IMR-90 (cell line): ENCODE measurements around the gene ZNF573. TPM values are rescaled to one million over a fixed set of nuclear protein-coding genes. Genes with fewer than 3 reads are reported as not detected.

ENCODE experiments used
- ATAC-seq: fragments of 200-7000 bp; cut with Tn5 transposase; 2 replicates; pipeline ENCODE4 v1.9.1; 2020; ENCODE audit warnings: low read depth, mild to moderate bottlenecking, moderate library complexity
- BruUV-seq: library from RNA; stranded (reverse); fragments of 400-500 nt; replicated peaks from 2 replicates; lab custom pipeline; 2021; lab: Mats Ljungman, UMichigan
- CTCF ChIA-PET: fragments of 300-600 bp; formaldehyde crosslinking; extraction: SDS; loops from one replicate; lab custom pipeline; 2021; ENCODE audit warnings: antibody characterized with exemption; lab: Yijun Ruan, JAX
- POLR2A ChIA-PET: fragments of 300-600 bp; sonication (Branson Sonifier 250); formaldehyde crosslinking; loops from one replicate; lab custom pipeline; 2022; ENCODE audit warnings: antibody characterized with exemption; ENCODE audit not compliant: unreplicated experiment; lab: Charles Lee
- DNase-seq: peaks from one replicate; pipeline ENCODE4 v3.0.0; 2013
- H2AFZ ChIP-seq: replicated peaks from 2 replicates; pipeline ENCODE3; 2013; ENCODE audit warnings: low read length, mild to moderate bottlenecking; ENCODE audit not compliant: poor library complexity
- H2AK5ac ChIP-seq: 2 replicates; pipeline ENCODE4 v1.6.1; 2013; ENCODE audit warnings: low read depth, low read length, inconsistent platforms
- H2AK9ac ChIP-seq: replicated peaks from 2 replicates; pipeline ENCODE3; 2013; ENCODE audit warnings: mild to moderate bottlenecking, low read depth, low read length, moderate library complexity; ENCODE audit not compliant: poor library complexity
- H2BK120ac ChIP-seq: 2 replicates; pipeline ENCODE4 v1.6.1; 2013; ENCODE audit warnings: low read depth, low read length, inconsistent platforms
- H2BK15ac ChIP-seq: 3 replicates; pipeline ENCODE4 v1.6.1; 2013; ENCODE audit warnings: low read depth, low read length, inconsistent platforms
- H2BK20ac ChIP-seq: 2 replicates; pipeline ENCODE4 v1.6.1; 2013; ENCODE audit warnings: low read depth, mild to moderate bottlenecking, inconsistent platforms, low read length, moderate library complexity
- H2BK5ac ChIP-seq: 2 replicates; pipeline ENCODE4 v1.6.1; 2013; ENCODE audit warnings: mild to moderate bottlenecking, low read depth, low read length, inconsistent platforms; ENCODE audit not compliant: poor library complexity, severe bottlenecking
- H3K14ac ChIP-seq: replicated peaks from 2 replicates; pipeline ENCODE4 v1.6.1; 2013; ENCODE audit warnings: low read depth, low read length, inconsistent platforms
- H3K18ac ChIP-seq: 2 replicates; pipeline ENCODE4 v1.6.1; 2013; ENCODE audit warnings: low read depth, low read length, control low read depth
- H3K23ac ChIP-seq: 2 replicates; pipeline ENCODE4 v1.6.1; 2013; ENCODE audit warnings: low read depth, low read length, inconsistent platforms
- H3K27ac ChIP-seq: 2 replicates; pipeline ENCODE4 v1.5.1; 2013; ENCODE audit warnings: mild to moderate bottlenecking, control low read depth, low read length; ENCODE audit not compliant: insufficient read depth
- H3K27me3 ChIP-seq: 2 replicates; pipeline ENCODE4 v1.6.1; 2013; ENCODE audit warnings: low read length; ENCODE audit not compliant: control insufficient read depth, insufficient read depth
- H3K36me3 ChIP-seq: 2 replicates; pipeline ENCODE4 v1.6.1; 2013; ENCODE audit warnings: low read length, mixed read lengths; ENCODE audit not compliant: control insufficient read depth, insufficient read depth
- H3K4ac ChIP-seq: 2 replicates; pipeline ENCODE4 v1.6.1; 2013; ENCODE audit warnings: low read depth, low read length, inconsistent platforms
- H3K4me1 ChIP-seq: 2 replicates; pipeline ENCODE4 v1.6.1; 2013; ENCODE audit warnings: low read length, mixed read lengths; ENCODE audit not compliant: control insufficient read depth, insufficient read depth
- H3K4me2 ChIP-seq: 2 replicates; pipeline ENCODE4 v1.6.1; 2013; ENCODE audit warnings: low read depth, mild to moderate bottlenecking, control low read depth, low read length, moderate library complexity
- H3K4me3 ChIP-seq: 2 replicates; pipeline ENCODE4 v1.5.1; 2013; ENCODE audit warnings: low read depth, mild to moderate bottlenecking, control low read depth, low read length, moderate library complexity; ENCODE audit not compliant: insufficient read depth
- H3K56ac ChIP-seq: 2 replicates; pipeline ENCODE4 v1.6.1; 2013; ENCODE audit warnings: low read length, inconsistent platforms; ENCODE audit not compliant: insufficient read depth; ENCODE audit errors: extremely low read depth
- H3K79me1 ChIP-seq, 2 experiments: 2 replicates each; pipeline ENCODE4 v1.6.1; 2013; ENCODE audit warnings: low read length in 2 of 2, inconsistent platforms in 1 of 2, low read depth in 1 of 2
- H3K9ac ChIP-seq: 2 replicates; pipeline ENCODE4 v1.6.1; 2013; ENCODE audit warnings: low read depth, low read length, control low read depth
- H3K9me1 ChIP-seq: 2 replicates; pipeline ENCODE4 v1.6.1; 2013; ENCODE audit warnings: low read length, inconsistent platforms; ENCODE audit not compliant: insufficient read depth
- H3K9me3 ChIP-seq: 2 replicates; pipeline ENCODE4 v1.6.1; 2013; ENCODE audit warnings: low read length; ENCODE audit not compliant: control insufficient read depth, insufficient read depth
- H4K20me1 ChIP-seq: 2 replicates; pipeline ENCODE4 v1.6.1; 2013; ENCODE audit warnings: low read length, inconsistent platforms; ENCODE audit not compliant: insufficient read depth
- H4K5ac ChIP-seq: 2 replicates; pipeline ENCODE4 v1.6.1; 2013; ENCODE audit warnings: mild to moderate bottlenecking, low read depth, low read length, control low read depth
- H4K8ac ChIP-seq, 2 experiments: 2 replicates each; pipeline ENCODE4 v1.6.1; 2013; ENCODE audit warnings: low read depth in 2 of 2, low read length in 2 of 2, control low read depth in 1 of 2, inconsistent platforms in 1 of 2
- H4K91ac ChIP-seq: 2 replicates; pipeline ENCODE4 v1.6.1; 2013; ENCODE audit warnings: low read depth, low read length, inconsistent platforms; ENCODE audit not compliant: insufficient read depth
- BHLHE40 ChIP-seq: fragments of 150-350 bp; IDR thresholded peaks from 2 replicates; pipeline ENCODE4 v1.6.1; 2016; ENCODE audit warnings: mild to moderate bottlenecking, low read depth, low read length
- CEBPB ChIP-seq: IDR thresholded peaks from 2 replicates; pipeline ENCODE4 v1.6.1; 2012; ENCODE audit warnings: low read depth, low read length, improper control_type of control experiment
- CHD1 ChIP-seq: IDR thresholded peaks from 2 replicates; pipeline ENCODE4 v1.6.1; 2012; ENCODE audit warnings: low read depth, low read length, improper control_type of control experiment
- FOS ChIP-seq: fragments of 150-350 bp; IDR thresholded peaks from 2 replicates; pipeline ENCODE4 v1.6.1; 2016; ENCODE audit warnings: low read depth, low read length
- MAFK ChIP-seq: IDR thresholded peaks from 2 replicates; pipeline ENCODE4 v1.6.1; 2012; ENCODE audit warnings: low read depth, low read length, improper control_type of control experiment
- MAZ ChIP-seq: IDR thresholded peaks from 2 replicates; pipeline ENCODE4 v1.6.1; 2012; ENCODE audit warnings: low read depth, mild to moderate bottlenecking, low read length, improper control_type of control experiment, moderate library complexity, borderline replicate concordance
- MXI1 ChIP-seq: IDR thresholded peaks from 2 replicates; pipeline ENCODE4 v1.6.1; 2012; ENCODE audit warnings: low read depth, mild to moderate bottlenecking, low read length, moderate library complexity, borderline replicate concordance
- NFE2L2 ChIP-seq: fragments of 150-350 bp; IDR thresholded peaks from 2 replicates; pipeline ENCODE4 v1.6.1; 2016; ENCODE audit warnings: low read depth, mild to moderate bottlenecking, low read length
- POLR2A ChIP-seq: IDR thresholded peaks from 2 replicates; pipeline ENCODE4 v1.6.1; 2012; ENCODE audit warnings: mild to moderate bottlenecking, low read depth, low read length
- RAD21 ChIP-seq: IDR thresholded peaks from 2 replicates; pipeline ENCODE4 v1.6.1; 2012; ENCODE audit warnings: low read length, improper control_type of control experiment
- RCOR1 ChIP-seq: IDR thresholded peaks from 2 replicates; pipeline ENCODE4 v1.6.1; 2012; ENCODE audit warnings: mild to moderate bottlenecking, low read length, improper control_type of control experiment; ENCODE audit not compliant: insufficient replicate concordance
- RFX5 ChIP-seq: IDR thresholded peaks from 2 replicates; pipeline ENCODE4 v1.8.0; 2012; ENCODE audit warnings: low read depth, mild to moderate bottlenecking, low read length, moderate library complexity
- SMC3 ChIP-seq: fragments of 150-350 bp; IDR thresholded peaks from 2 replicates; pipeline ENCODE4 v1.6.1; 2016; ENCODE audit warnings: low read depth, mild to moderate bottlenecking, antibody characterized with exemption, low read length, moderate library complexity
- WGBS, 2 experiments: methylation state at CpG; one replicate each; pipeline versions ENCODE4 v1.1.5 to v1.1.7; 2013; ENCODE audit warnings: missing lambda C conversion rate in 2 of 2; ENCODE audit not compliant: insufficient read length in 1 of 2; ENCODE audit errors: extremely low coverage in 2 of 2; 5-methylcytosine and 5-hydroxymethylcytosine counted together
- dilution Hi-C: fragments of 300-500 bp; cut with HindIII; formaldehyde crosslinking; loops from one replicate; pipeline ENCODE4 v1.14.3; 2018; ENCODE audit warnings: low sequenced_read_pairs; ENCODE audit not compliant: unreplicated experiment
- in situ Hi-C: fragments of 300-500 bp; cut with MboI; formaldehyde crosslinking; loops from 3 replicates; pipeline ENCODE4 v1.14.3; 2019; ENCODE audit warnings: low sequenced_read_pairs, inconsistent platforms, mixed read lengths
- intact Hi-C: fragments of 100-400 bp; cut with micrococcal nuclease; formaldehyde crosslinking; loops from 2 replicates; pipeline ENCODE4 v1.10.0; 2022
- polyA plus RNA-seq, 3 experiments: library from polyadenylated mRNA; depleted of rRNA; stranded (reverse); fragments of >200 nt; gene quantifications; 2 replicates each; pipeline ENCODE4 v1.2.3, GENCODE V29; 2012; ENCODE audit warnings: low replicate concordance in 1 of 3
- total RNA-seq: library from RNA; depleted of rRNA; stranded (reverse); fragments of >200 nt; gene quantifications from 2 replicates; pipeline ENCODE4 v1.2.3, GENCODE V29; 2012
- TF ChIP-seq, protein P1 (sequence below): fragments of 150-350 bp; IDR thresholded peaks from 2 replicates; pipeline ENCODE4 v1.6.1; 2017; ENCODE audit warnings: mild to moderate bottlenecking, antibody characterized with exemption, low read length, low read depth
- TF ChIP-seq, protein P2 (sequence below): conservative IDR thresholded peaks from 2 replicates; pipeline ENCODE4 v1.5.1; 2012; ENCODE audit warnings: mild to moderate bottlenecking, low read depth, low read length, improper control_type of control experiment
- TF ChIP-seq, protein P3 (sequence below): fragments of 150-350 bp; IDR thresholded peaks from 2 replicates; pipeline ENCODE4 v1.6.1; 2016; ENCODE audit warnings: low read depth, mild to moderate bottlenecking, low read length, moderate library complexity, borderline replicate concordance

The ZNF573 gene
- total and polyA plus RNA-seq, 2 of the 4 experiments (the other 2 are of a cell fraction), result 0.80 to 3.2 TPM

DNA sequence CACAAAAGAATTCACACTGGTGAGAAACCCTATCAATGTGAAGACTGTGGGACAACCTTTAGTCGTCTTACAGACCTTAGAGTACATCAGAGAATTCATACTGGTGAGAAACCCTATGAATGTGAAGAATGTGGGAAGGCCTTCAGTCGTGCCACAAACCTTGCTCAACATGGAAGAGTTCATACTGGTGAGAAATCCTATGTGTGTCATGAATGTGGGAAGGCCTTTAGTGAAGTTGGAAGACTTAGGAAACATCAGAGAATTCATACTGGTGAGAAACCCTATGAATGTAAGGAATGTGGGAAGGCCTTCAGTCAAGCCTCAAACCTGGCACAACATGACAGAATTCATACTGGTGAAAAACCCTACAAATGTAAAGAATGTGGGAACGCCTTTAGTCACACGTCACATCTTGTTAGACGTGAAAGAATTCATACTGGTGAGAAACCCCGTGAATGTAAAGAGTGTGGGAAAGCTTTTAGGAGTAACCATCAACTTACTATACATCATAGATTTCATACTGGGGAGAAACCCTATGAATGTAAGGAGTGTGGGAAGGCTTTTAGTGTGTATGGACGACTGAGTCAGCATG is 24.0 kb upstream of the ZNF573 start:
- ATAC-seq (no peak), DNase-seq (no peak)
- Histone ChIP-seq H2AK9ac (no peak overlapping the region), H3K4me2 (no peak overlapping the region), H4K20me1 (no peaks in the 10 kb centered on the region), H3K23ac (no peak overlapping the region), H2AK5ac (no peak overlapping the region), H3K79me1 (no peaks in the 10 kb centered on the region), H3K9ac (no peak overlapping the region), H2BK120ac (no peak overlapping the region), H2BK15ac (no peak overlapping the region), H3K36me3 (no peaks in the 10 kb centered on the region), H3K4ac (no peak overlapping the region), H3K56ac (no peak overlapping the region), H3K18ac (no peak overlapping the region), H2BK5ac (no peak overlapping the region), H3K9me3 (peaks cover 39% of the 10 kb centered on the region), H4K5ac (no peak overlapping the region), H3K4me1 (no peaks in the 10 kb centered on the region), H4K91ac (no peak overlapping the region), H3K27me3 (no peaks in the 10 kb centered on the region), H3K27ac (no peak overlapping the region), H2AFZ (no peak overlapping the region), H3K9me1 (no peaks in the 10 kb centered on the region), H2BK20ac (no peak overlapping the region), H3K14ac (no peak overlapping the region), H3K4me3 (no peak overlapping the region), H4K8ac (no peak overlapping the region)
- dilution Hi-C loops, result no loop called here
- POLR2A ChIA-PET, result no interaction called here
- no peak for TF ChIP-seq RCOR1
- TF ChIP-seq, protein P1, sequence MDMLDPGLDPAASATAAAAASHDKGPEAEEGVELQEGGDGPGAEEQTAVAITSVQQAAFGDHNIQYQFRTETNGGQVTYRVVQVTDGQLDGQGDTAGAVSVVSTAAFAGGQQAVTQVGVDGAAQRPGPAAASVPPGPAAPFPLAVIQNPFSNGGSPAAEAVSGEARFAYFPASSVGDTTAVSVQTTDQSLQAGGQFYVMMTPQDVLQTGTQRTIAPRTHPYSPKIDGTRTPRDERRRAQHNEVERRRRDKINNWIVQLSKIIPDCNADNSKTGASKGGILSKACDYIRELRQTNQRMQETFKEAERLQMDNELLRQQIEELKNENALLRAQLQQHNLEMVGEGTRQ, result no peak
- no peak for TF ChIP-seq CHD1
- TF ChIP-seq MXI1, result no peak
- TF ChIP-seq MAFK, result no peak
- no peak for TF ChIP-seq MAZ
- TF ChIP-seq, protein P2, sequence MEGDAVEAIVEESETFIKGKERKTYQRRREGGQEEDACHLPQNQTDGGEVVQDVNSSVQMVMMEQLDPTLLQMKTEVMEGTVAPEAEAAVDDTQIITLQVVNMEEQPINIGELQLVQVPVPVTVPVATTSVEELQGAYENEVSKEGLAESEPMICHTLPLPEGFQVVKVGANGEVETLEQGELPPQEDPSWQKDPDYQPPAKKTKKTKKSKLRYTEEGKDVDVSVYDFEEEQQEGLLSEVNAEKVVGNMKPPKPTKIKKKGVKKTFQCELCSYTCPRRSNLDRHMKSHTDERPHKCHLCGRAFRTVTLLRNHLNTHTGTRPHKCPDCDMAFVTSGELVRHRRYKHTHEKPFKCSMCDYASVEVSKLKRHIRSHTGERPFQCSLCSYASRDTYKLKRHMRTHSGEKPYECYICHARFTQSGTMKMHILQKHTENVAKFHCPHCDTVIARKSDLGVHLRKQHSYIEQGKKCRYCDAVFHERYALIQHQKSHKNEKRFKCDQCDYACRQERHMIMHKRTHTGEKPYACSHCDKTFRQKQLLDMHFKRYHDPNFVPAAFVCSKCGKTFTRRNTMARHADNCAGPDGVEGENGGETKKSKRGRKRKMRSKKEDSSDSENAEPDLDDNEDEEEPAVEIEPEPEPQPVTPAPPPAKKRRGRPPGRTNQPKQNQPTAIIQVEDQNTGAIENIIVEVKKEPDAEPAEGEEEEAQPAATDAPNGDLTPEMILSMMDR, result no peak
- no peak for TF ChIP-seq FOS
- no peak for TF ChIP-seq POLR2A
- no peak for TF ChIP-seq CEBPB
- TF ChIP-seq, protein P3, sequence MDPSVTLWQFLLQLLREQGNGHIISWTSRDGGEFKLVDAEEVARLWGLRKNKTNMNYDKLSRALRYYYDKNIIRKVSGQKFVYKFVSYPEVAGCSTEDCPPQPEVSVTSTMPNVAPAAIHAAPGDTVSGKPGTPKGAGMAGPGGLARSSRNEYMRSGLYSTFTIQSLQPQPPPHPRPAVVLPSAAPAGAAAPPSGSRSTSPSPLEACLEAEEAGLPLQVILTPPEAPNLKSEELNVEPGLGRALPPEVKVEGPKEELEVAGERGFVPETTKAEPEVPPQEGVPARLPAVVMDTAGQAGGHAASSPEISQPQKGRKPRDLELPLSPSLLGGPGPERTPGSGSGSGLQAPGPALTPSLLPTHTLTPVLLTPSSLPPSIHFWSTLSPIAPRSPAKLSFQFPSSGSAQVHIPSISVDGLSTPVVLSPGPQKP, result no peak
- no peak for TF ChIP-seq NFE2L2
- TF ChIP-seq SMC3, result no peak
- TF ChIP-seq RAD21, result no peak
- TF ChIP-seq RFX5, result no peak
- TF ChIP-seq BHLHE40, result no peak
- WGBS, 2 experiments, result 20% methylated on average over 1 of the region's 7 CpGs; no CpG with 5 or more reads in 1 of the 2 experiments
- intact Hi-C loops, result no loop called here
- in situ Hi-C loops, result no loop called here
- CTCF ChIA-PET, result no interaction called here
- BruUV-seq, result no TSS peak
